DMS79 (cell line): ENCODE measurements around the gene COG2.
"Not testable (repeated sequence)": the region's sequence is repeated elsewhere in the genome, so short reads cannot be mapped to it uniquely, and the experiment has no call there.

Source experiments
- DNase-seq: peaks from one replicate; lab custom pipeline; 2025; lab: John Stamatoyannopoulos, UW

The COG2 gene

DNA sequence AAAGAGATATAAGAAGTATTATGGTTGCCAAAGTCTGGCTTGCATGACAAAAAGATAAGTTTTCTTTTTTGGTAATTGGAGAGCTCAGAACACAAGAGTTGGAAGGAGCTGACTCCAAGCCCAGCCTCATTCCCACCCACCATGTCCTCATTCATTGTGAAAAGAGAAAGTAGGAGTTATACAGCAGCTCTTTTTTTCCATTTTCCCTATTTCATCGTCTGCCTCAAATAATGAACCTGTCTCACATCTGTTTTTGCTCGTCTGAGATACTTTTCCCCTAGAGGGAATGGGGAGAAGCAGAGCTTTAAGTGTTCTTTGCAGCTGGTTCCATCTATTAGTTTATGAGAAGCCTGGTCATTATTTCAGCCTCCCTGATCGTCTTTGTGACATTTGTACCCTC is 36.9 kb downstream of the COG2 start:
- no peak for DNase-seq

- DNase-seq: no peak
Observed at GRCh38 chr1:230679825-230680224, 37.5 kb downstream of the COG2 start.

DNA sequence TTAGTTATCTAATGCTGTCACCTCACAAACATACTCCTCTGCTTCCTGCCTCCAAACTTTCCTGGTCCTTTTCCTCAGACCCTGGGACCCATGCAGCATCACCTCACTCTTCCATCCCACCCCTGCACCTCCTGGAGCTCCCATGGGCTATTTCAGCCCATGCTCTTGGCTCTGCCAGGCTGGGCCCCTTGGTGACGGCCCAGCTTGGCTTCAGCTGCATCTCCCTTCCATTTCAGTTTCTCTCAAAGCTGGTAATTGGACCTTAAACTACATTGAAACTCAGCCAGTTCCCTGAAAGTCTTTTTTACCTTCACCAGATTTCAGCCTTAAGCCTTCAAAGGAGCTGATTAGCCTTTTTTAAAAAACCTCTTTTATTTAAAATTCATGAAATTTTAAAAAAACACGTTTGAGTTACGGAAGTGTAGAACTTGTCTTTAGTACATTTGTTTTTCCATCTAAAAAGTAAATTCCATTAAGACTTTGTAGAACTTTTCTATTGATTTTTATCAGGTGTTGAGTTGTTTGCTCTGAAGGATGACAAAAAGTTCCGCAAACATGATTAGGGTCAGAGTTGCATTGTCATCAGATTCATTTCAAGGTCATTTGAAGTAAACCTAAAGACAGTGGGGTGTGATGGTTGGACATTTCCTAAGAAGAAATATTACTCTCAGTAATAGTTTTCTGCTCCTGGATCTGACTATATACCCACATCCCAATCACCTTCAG is 38.2 kb downstream of the COG2 start:
- DNase-seq: no peak

DNA sequence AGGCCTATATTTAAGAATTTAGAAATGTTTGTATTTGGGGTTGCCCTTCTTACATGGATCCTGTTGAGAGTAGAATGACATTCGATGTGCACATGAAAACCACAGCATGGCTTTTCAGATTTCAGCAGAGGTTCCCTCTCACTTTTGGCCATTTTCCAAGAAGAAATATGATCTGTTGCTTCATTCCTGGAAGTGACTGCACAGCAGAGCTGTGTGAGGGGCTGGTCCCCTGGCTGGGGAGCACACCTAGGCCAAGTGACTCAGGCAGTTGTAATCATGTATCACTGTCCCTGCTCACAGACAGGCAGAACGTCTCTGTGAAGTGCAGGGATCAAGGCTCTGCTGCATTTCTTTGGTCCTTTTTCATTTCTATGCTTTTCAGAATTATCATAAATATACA is 39.3 kb downstream of the COG2 start:
- DNase-seq: peak; percentile 77

- no peak for DNase-seq
Observed at GRCh38 chr1:230682274-230682673, 40.0 kb downstream of the COG2 start.

- DNase-seq: no peak
Observed at GRCh38 chr1:230682882-230683610, 40.8 kb downstream of the COG2 start.

DNA sequence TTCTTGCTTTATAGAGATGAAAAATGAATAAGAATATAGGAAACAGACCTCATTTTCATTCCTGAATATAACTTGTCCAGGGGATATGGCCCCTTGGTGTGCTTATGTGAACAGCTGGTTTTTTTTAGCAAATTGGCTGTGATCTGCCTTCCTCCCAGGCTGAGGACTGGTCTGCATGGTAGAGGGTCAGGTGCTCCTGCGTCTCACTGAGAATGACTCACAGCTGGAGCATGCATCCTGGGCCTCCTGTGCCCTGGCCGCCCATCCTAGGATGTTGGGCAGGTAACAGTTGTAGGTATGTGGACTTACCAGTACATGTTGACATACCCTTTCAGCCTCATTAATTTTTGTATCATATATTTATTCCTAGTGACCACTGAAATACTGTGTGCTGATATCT is 41.9 kb downstream of the COG2 start:
- no peak for DNase-seq

- no peak for DNase-seq
Observed at GRCh38 chr1:230684998-230685397, 42.7 kb downstream of the COG2 start.

- no peak for DNase-seq
Observed at GRCh38 chr1:230686747-230687146, 44.5 kb downstream of the COG2 start.

- no peak for DNase-seq
Observed at GRCh38 chr1:230690101-230690500, 47.8 kb downstream of the COG2 start.

- no peak for DNase-seq
Observed at GRCh38 chr1:230691615-230692014, 49.3 kb downstream of the COG2 start.

DNA sequence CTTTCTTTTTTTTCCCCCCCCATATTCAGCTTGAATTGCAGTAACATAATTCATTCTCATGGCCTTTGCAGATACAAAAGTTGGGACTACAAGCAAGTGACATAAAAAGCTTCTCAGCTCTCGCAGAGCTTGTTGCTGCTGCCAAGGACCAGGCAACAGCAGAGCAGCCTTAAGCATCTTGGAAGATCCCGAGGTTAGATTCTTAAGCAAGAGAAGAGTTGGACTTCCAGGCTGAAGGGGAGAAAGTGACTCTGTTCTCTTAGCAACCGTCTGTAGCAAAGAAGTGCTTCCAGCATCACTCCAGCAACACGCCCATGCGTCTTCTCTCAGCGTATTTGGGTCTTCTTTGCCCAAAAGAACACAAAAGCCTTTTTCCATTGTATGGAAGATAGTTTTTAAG is 50.9 kb downstream of the COG2 start:
- DNase-seq: no peak

DNA sequence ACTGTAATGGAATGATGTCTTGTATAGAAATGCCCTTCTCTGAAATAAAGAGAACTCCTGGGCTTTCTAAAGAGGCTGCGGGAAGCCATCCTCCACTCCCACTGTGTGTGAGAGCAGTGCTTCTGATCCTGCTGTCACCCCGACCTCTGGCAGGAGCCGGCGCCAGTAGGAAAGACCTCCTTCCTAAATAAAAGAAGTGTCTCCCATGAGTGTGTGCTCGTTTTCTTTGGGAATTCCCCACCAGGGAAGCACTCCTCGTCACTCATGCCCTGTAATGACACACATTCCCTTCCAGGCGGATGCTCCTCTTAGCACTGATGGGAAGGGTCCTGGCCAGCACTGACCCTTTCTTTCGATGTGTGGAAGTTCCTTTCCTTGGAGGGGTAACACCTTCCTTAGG is 51.5 kb downstream of the COG2 start:
- DNase-seq: no peak

- DNase-seq: no peak
Observed at GRCh38 chr1:230694464-230694863, 52.2 kb downstream of the COG2 start.

DNA sequence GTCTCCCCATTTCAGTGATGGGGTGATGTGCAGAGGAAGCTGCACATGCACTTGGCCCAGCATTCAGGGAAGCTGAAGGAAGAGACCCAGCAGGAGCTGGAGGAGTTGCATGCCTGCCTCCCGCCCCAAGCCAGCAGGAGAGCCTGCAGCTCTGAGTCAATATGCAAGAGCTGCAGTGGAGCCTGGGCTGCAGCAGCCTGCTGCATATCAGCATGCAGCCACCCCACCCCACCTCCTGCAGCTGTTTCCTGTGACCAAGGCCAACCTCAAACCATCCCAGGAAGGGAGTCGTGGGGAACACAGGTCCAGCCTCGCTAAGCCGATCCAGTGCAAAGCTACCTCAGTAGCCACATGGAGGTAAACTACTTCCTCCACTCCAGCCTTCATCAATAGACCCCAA is 52.7 kb downstream of the COG2 start:
- DNase-seq: no peak

GRCh38 chr1:230696218-230696617 is 53.9 kb downstream of the COG2 start:
- no peak for DNase-seq

- no peak for DNase-seq
Observed at GRCh38 chr1:230696722-230697437, 54.6 kb downstream of the COG2 start.

GRCh38 chr1:230698130-230698529 is 55.8 kb downstream of the COG2 start:
- no peak for DNase-seq

- DNase-seq: not testable (repeated sequence)
Observed at GRCh38 chr1:230698964-230699363, 56.7 kb downstream of the COG2 start.

- no peak for DNase-seq
Observed at GRCh38 chr1:230699716-230700115, 57.4 kb downstream of the COG2 start.

GRCh38 chr1:230700132-230700531 is 57.9 kb downstream of the COG2 start:
- no peak for DNase-seq

- DNase-seq: no peak
Observed at GRCh38 chr1:230701434-230701833, 59.2 kb downstream of the COG2 start.
